Mesenchymal stem cell (in vitro differentiated cells and primary cell): ENCODE measurements around the gene TMEM79.

Source experiments
- DNase-seq: peaks from one replicate; pipeline ENCODE4 v3.0.0-alpha.2; 2013
- H2AFZ ChIP-seq: one replicate; pipeline ENCODE4 v1.6.1; 2013; ENCODE audit warnings: low read depth, mild to moderate bottlenecking, control low read depth, inconsistent platforms, low read length, moderate library complexity
- H2AK5ac ChIP-seq: 2 replicates; pipeline ENCODE4 v1.6.1; 2013; ENCODE audit warnings: low read length, moderate library complexity, mild to moderate bottlenecking, inconsistent platforms; ENCODE audit not compliant: severe bottlenecking
- H2BK120ac ChIP-seq: one replicate; pipeline ENCODE4 v1.6.1; 2013; ENCODE audit warnings: low read depth, mild to moderate bottlenecking, inconsistent platforms, low read length, moderate library complexity
- H2BK12ac ChIP-seq, 2 experiments: one replicate each; pipeline ENCODE4 v1.6.1; 2013; ENCODE audit warnings: inconsistent platforms in 2 of 2, low read length in 2 of 2, mild to moderate bottlenecking in 2 of 2, moderate library complexity in 2 of 2, control low read depth in 1 of 2
- H2BK15ac ChIP-seq: one replicate; pipeline ENCODE4 v1.6.1; 2013; ENCODE audit warnings: mild to moderate bottlenecking, low read depth, inconsistent platforms; ENCODE audit not compliant: poor library complexity, severe bottlenecking
- H2BK5ac ChIP-seq: 2 replicates; pipeline ENCODE4 v1.6.1; 2013; ENCODE audit warnings: low read depth, mild to moderate bottlenecking, low read length, control low read depth, inconsistent platforms; ENCODE audit not compliant: poor library complexity, severe bottlenecking
- H3K14ac ChIP-seq, 2 experiments: one replicate each; pipeline ENCODE4 v1.6.1; 2013; ENCODE audit warnings: inconsistent platforms in 2 of 2, low read length in 2 of 2, control low read depth in 1 of 2, mild to moderate bottlenecking in 1 of 2, moderate library complexity in 1 of 2
- H3K18ac ChIP-seq, 2 experiments: one replicate each; pipeline ENCODE4 v1.6.1; 2013; ENCODE audit warnings: inconsistent platforms in 2 of 2, low read length in 2 of 2, control low read depth in 1 of 2, low read depth in 1 of 2, mild to moderate bottlenecking in 1 of 2
- H3K23ac ChIP-seq, 2 experiments: one replicate each; pipeline ENCODE4 v1.6.1; 2013; ENCODE audit warnings: inconsistent platforms in 2 of 2, low read length in 2 of 2, mild to moderate bottlenecking in 2 of 2, moderate library complexity in 2 of 2, control low read depth in 1 of 2
- H3K27ac ChIP-seq: 2 replicates; pipeline ENCODE4 v1.5.1; 2013; ENCODE audit warnings: mild to moderate bottlenecking, moderate library complexity, low read length, control low read depth, inconsistent platforms; ENCODE audit not compliant: poor library complexity, severe bottlenecking
- H3K27me3 ChIP-seq, 2 experiments: 2 replicates each; pipeline versions ENCODE4 v1.6.1 to v1.7.0; 2013; ENCODE audit warnings: low read length in 2 of 2, mild to moderate bottlenecking in 2 of 2, moderate library complexity in 2 of 2, control low read depth in 1 of 2, inconsistent platforms in 1 of 2; ENCODE audit not compliant: control insufficient read depth in 1 of 2, insufficient read depth in 1 of 2
- H3K36me3 ChIP-seq, 2 experiments: 2 replicates each; pipeline versions ENCODE4 v1.6.1 to v1.7.0; 2013; ENCODE audit warnings: low read length in 2 of 2, control low read depth in 1 of 2, inconsistent platforms in 1 of 2, low read depth in 1 of 2, mild to moderate bottlenecking in 1 of 2; ENCODE audit not compliant: insufficient read depth in 2 of 2, control insufficient read depth in 1 of 2
- H3K4ac ChIP-seq, 2 experiments: one replicate each; pipeline ENCODE4 v1.6.1; 2013; ENCODE audit warnings: inconsistent platforms in 2 of 2, low read length in 2 of 2, mild to moderate bottlenecking in 2 of 2, moderate library complexity in 2 of 2, control low read depth in 1 of 2, low read depth in 1 of 2
- H3K4me1 ChIP-seq: 2 replicates; pipeline ENCODE4 v1.6.1; 2013; ENCODE audit warnings: low read depth, low read length, control low read depth; ENCODE audit not compliant: control insufficient read depth, insufficient read depth
- H3K4me2 ChIP-seq: 2 replicates; pipeline ENCODE4 v1.6.1; 2013; ENCODE audit warnings: low read length, mild to moderate bottlenecking, inconsistent platforms; ENCODE audit not compliant: poor library complexity, severe bottlenecking
- H3K4me3 ChIP-seq, 2 experiments: 2 replicates each; pipeline versions ENCODE4 v1.5.1 to v1.7.0; 2013; ENCODE audit warnings: low read length in 2 of 2, mild to moderate bottlenecking in 2 of 2, control low read depth in 1 of 2, low read depth in 1 of 2; ENCODE audit not compliant: insufficient read depth in 1 of 2
- H3K79me1 ChIP-seq: replicated peaks from 2 replicates; pipeline ENCODE4 v1.6.1; 2013; ENCODE audit warnings: mild to moderate bottlenecking, control low read depth, low read length, inconsistent platforms; ENCODE audit not compliant: poor library complexity, severe bottlenecking
- H3K9ac ChIP-seq: 2 replicates; pipeline ENCODE4 v1.7.0; 2013; ENCODE audit warnings: mild to moderate bottlenecking, low read length, moderate library complexity
- H3K9me3 ChIP-seq: 2 replicates; pipeline ENCODE4 v1.7.0; 2013; ENCODE audit warnings: mild to moderate bottlenecking, low read length; ENCODE audit not compliant: control insufficient read depth
- H4K8ac ChIP-seq: one replicate; pipeline ENCODE4 v1.6.1; 2013; ENCODE audit warnings: inconsistent platforms, mild to moderate bottlenecking, low read length, moderate library complexity
- H4K91ac ChIP-seq: one replicate; pipeline ENCODE4 v1.6.1; 2013; ENCODE audit warnings: mild to moderate bottlenecking, low read length, inconsistent platforms
- WGBS: methylation state at CpG from one replicate; pipeline ENCODE4 v1.1.7; 2013; ENCODE audit warnings: mixed read lengths; 5-methylcytosine and 5-hydroxymethylcytosine counted together

TMEM79 gene

DNA sequence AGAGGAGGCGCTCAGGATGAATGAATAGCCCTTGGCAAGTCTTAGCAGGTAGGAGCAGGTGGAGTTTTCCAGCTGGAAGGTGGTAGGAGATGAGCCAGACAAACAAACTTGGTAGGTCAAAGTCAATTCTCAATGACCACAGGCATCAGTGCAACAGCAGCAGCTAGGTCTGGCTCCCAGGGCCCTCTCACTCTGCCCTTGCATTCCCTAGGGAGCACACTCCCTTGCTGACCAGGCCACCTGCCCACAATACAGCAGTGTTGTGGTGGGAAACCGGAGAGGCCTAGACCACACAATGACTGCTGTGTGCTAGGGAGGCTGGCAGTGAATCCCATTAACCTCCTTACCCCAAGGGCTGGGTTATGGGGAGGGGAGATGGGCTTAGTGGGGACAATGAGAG lies 23.2 kb upstream of the TMEM79 start:
- no peak overlapping the region for H2BK120ac ChIP-seq
- no peak overlapping the region for H2BK5ac ChIP-seq
- DNase-seq, result no peak
- H2BK15ac ChIP-seq, result no peak overlapping the region
- H3K18ac ChIP-seq, result no peak overlapping the region
- H2BK12ac ChIP-seq, result no peak overlapping the region
- no peaks in the 10 kb centered on the region for H3K4me1 ChIP-seq
- peaks cover 37% of the 10 kb centered on the region for H3K79me1 ChIP-seq
- peaks cover 85 to 88% of the 10 kb centered on the region in 2 experiments for H3K36me3 ChIP-seq
- H3K4ac ChIP-seq, result no peak overlapping the region
- H4K91ac ChIP-seq, result no peak overlapping the region
- no peaks in the 10 kb centered on the region for H3K27me3 ChIP-seq
- H2AK5ac ChIP-seq, result no peak overlapping the region
- H3K23ac ChIP-seq, result no peak overlapping the region
- no peak overlapping the region for H3K9ac ChIP-seq
- WGBS, result 100% methylated on average over 2 of the region's 2 CpGs
- H2AFZ ChIP-seq, result no peak overlapping the region
- H3K4me3 ChIP-seq, result no peak overlapping the region
- no peak overlapping the region for H3K4me2 ChIP-seq
- no peaks in the 10 kb centered on the region for H3K9me3 ChIP-seq
- H3K27ac ChIP-seq, result no peak overlapping the region
- no peak overlapping the region for H4K8ac ChIP-seq
- H3K14ac ChIP-seq, result no peak overlapping the region

DNA sequence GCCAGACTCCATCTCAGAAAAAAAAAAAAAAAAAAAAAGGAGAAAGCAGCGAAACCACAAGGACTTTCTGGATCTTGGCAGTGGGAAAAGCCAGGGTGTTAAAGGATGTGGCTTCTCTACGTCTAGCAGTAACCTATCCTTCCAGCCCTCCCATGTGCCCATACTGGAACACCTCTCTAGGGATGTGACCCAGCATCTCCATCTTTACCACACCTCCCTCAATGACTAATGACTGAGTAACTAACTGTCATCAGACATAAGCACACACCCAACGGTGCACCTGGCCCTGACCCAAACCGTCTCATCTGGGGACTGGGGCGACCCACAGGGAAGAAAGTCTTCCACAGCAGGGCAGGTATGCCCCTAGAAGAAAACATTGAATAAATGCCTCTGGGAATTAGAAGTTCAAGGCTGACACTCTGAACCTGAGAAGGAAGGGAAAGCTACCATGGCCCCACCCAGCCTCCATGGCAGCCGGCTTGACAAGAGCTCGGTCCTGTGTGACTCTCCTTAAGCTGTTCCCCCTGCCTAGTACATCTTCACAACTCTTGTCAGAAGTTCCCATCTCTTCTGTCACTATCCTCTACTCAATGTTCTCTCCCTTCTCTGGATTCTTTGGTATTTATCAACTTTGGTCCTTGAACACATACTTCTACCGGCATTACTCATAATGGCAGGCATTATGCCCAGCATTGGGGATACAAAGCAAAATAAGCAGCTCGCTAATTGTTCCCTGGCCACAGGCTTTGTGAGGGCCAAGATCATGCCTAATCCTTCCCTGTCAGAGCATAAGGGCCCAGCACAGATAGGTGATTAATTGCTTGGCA lies 21.5 kb upstream of the TMEM79 start:
- Histone ChIP-seq H3K27ac (no peak overlapping the region), H2AFZ (no peak overlapping the region), H3K9ac (peak overlapping the region; percentile 38), H3K14ac (no peak overlapping the region), H3K9me3 (no peaks in the 10 kb centered on the region), H3K23ac (no peak overlapping the region), H4K91ac (no peak overlapping the region), H3K18ac (no peak overlapping the region), H2BK12ac (no peak overlapping the region), H3K4me1 (no peaks in the 10 kb centered on the region), H3K4me3 (peak overlapping the region in 1 of 2 experiments; percentile 21), H2BK5ac (no peak overlapping the region), H3K79me1 (peaks cover 37% of the 10 kb centered on the region), H4K8ac (no peak overlapping the region), H2BK120ac (no peak overlapping the region), H3K4ac (no peak overlapping the region), H3K27me3 (no peaks in the 10 kb centered on the region), H3K36me3 (peaks cover 86 to 89% of the 10 kb centered on the region in 2 experiments), H2AK5ac (no peak overlapping the region), H2BK15ac (no peak overlapping the region), H3K4me2 (no peak overlapping the region)
- 81% methylated on average over 9 of the region's 9 CpGs for WGBS
- DNase-seq, result no peak

DNA sequence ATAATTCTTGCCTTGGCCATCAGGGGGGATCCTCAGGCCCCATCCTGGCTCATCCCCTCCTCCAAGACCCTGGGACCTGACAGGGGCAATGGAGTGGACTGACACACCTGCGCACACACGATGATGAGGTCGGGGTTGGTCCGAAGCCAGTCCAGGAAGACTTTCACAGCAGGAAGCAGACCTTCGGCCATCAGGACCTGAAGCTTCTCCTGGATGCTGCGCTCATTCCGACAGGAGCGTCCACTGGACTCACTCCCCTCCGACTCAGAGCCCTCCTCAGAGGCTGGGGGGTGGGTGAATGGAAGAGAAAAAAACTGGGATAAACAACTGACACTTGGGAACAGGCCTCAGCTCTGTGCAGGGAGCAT lies 20.9 kb upstream of the TMEM79 start:
- Histone ChIP-seq H3K79me1 (peaks cover 31% of the 10 kb centered on the region), H3K27ac (no peak overlapping the region), H3K27me3 (no peaks in the 10 kb centered on the region), H3K18ac (no peak overlapping the region), H2BK120ac (no peak overlapping the region), H2BK12ac (no peak overlapping the region), H2AFZ (no peak overlapping the region), H3K14ac (no peak overlapping the region), H3K9ac (peak overlapping the region; percentile 12), H3K4me2 (no peak overlapping the region), H3K23ac (no peak overlapping the region), H2BK15ac (no peak overlapping the region), H2BK5ac (no peak overlapping the region), H4K91ac (no peak overlapping the region), H4K8ac (no peak overlapping the region), H3K4ac (no peak overlapping the region), H3K4me3 (no peak overlapping the region), H3K9me3 (no peaks in the 10 kb centered on the region), H3K36me3 (peaks cover 86 to 89% of the 10 kb centered on the region in 2 experiments), H3K4me1 (no peaks in the 10 kb centered on the region), H2AK5ac (no peak overlapping the region)
- DNase-seq, result no peak
- WGBS, result 93% methylated on average over 9 of the region's 9 CpGs

DNA sequence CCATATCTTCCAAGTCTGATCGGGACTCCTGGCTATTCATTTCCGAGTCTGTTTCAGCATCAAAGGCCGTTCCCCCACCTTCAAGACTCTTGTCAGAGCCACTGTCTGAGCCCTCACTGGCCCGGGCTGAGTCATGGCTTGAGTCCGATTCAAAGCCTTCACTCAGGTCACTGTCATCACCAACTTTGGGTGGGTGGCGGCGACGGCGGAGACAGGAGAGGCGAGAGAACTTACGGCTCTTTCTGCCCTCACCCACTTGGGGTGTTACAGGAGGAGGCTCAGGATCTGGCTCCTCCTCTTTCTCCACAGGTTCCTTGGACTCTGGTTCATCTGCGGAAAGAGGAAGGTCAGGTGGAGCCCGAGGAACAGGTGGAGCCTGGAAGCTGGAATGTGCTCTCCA lies 18.1 kb upstream of the TMEM79 start:
- H2BK12ac ChIP-seq, result no peak overlapping the region
- H3K4me1 ChIP-seq, result no peaks in the 10 kb centered on the region
- 97% methylated on average over 13 of the region's 13 CpGs for WGBS
- no peak for DNase-seq
- H3K4ac ChIP-seq, result no peak overlapping the region
- H3K18ac ChIP-seq, result no peak overlapping the region
- H3K27ac ChIP-seq, result no peak overlapping the region
- H3K9me3 ChIP-seq, result no peaks in the 10 kb centered on the region
- no peak overlapping the region for H3K4me3 ChIP-seq
- no peaks in the 10 kb centered on the region for H3K27me3 ChIP-seq
- no peak overlapping the region for H2AK5ac ChIP-seq
- H3K23ac ChIP-seq, result no peak overlapping the region
- H4K91ac ChIP-seq, result no peak overlapping the region
- no peak overlapping the region for H3K9ac ChIP-seq
- no peak overlapping the region for H3K14ac ChIP-seq
- H3K79me1 ChIP-seq, result peaks cover 29% of the 10 kb centered on the region
- no peak overlapping the region for H2AFZ ChIP-seq
- peaks cover 66 to 86% of the 10 kb centered on the region in 2 experiments for H3K36me3 ChIP-seq
- no peak overlapping the region for H2BK15ac ChIP-seq
- H2BK120ac ChIP-seq, result no peak overlapping the region
- no peak overlapping the region for H4K8ac ChIP-seq
- H2BK5ac ChIP-seq, result no peak overlapping the region
- no peak overlapping the region for H3K4me2 ChIP-seq
